Measurements from ENCODE around the gene P4HA1. TPM values are rescaled to one million over a fixed set of nuclear protein-coding genes. Genes with fewer than 3 reads are reported as not detected.
A peak's percentile ranks its signal among the peaks of the same experiment; 100 is the strongest.
"Not testable (repeated sequence)": the region's sequence is repeated elsewhere in the genome, so short reads cannot be mapped to it uniquely, and the experiment has no call there.

The P4HA1 gene
- total RNA-seq = 50.7 and 55.7 TPM in 2 replicates

- DNase-seq (ENCODE audit: low read depth in 2 of 2) = peak; percentile 93 to 98
Observed at GRCh38 chr10:73096449-73097304, at the start of gene P4HA1. Gene P4HA1, minus strand, starts transcription at chr10:73096866. Its CDS starts 21,983 bp downstream, at chr10:73074883.

- no peak for DNase-seq (ENCODE audit: low read depth in 2 of 2)
Observed at GRCh38 chr10:73141603-73142002, 44.9 kb upstream of the P4HA1 start.

GRCh38 chr10:73139251-73139650 is 42.6 kb upstream of the P4HA1 start:
- DNase-seq (ENCODE audit: low read depth in 2 of 2) = no peak

GRCh38 chr10:73136627-73137026 is 40.0 kb upstream of the P4HA1 start:
- no peak for DNase-seq (ENCODE audit: low read depth in 2 of 2)

- no peak for DNase-seq (ENCODE audit: low read depth in 2 of 2)
Observed at GRCh38 chr10:73134727-73135126, 38.1 kb upstream of the P4HA1 start.

GRCh38 chr10:73131913-73132686 is 35.4 kb upstream of the P4HA1 start:
- no peak for DNase-seq (ENCODE audit: low read depth in 2 of 2)

- DNase-seq (ENCODE audit: low read depth in 2 of 2) = no peak
Observed at GRCh38 chr10:73131301-73131700, 34.6 kb upstream of the P4HA1 start.

GRCh38 chr10:73126343-73126742 is 29.7 kb upstream of the P4HA1 start:
- no peak for DNase-seq (ENCODE audit: low read depth in 2 of 2)

GRCh38 chr10:73119952-73120351 is 23.3 kb upstream of the P4HA1 start:
- no peak for DNase-seq (ENCODE audit: low read depth in 2 of 2)

- DNase-seq (ENCODE audit: low read depth in 2 of 2) = no peak
Observed at GRCh38 chr10:73119457-73119856, 22.8 kb upstream of the P4HA1 start.

- peak in 1 of 2 donors; percentile 75 for DNase-seq (ENCODE audit: low read depth in 2 of 2)
Observed at GRCh38 chr10:73117976-73118743, 21.5 kb upstream of the P4HA1 start.

GRCh38 chr10:73116017-73116416 is 19.4 kb upstream of the P4HA1 start:
- DNase-seq (ENCODE audit: low read depth in 2 of 2) = no peak

GRCh38 chr10:73113551-73113950 is 16.9 kb upstream of the P4HA1 start:
- no peak for DNase-seq (ENCODE audit: low read depth in 2 of 2)

- DNase-seq (ENCODE audit: low read depth in 2 of 2) = not testable (repeated sequence)
Observed at GRCh38 chr10:73112032-73112431, 15.4 kb upstream of the P4HA1 start.

- peak; percentile 64 to 77 for DNase-seq (ENCODE audit: low read depth in 2 of 2)
Observed at GRCh38 chr10:73110345-73110849, 13.7 kb upstream of the P4HA1 start, which contains the start of gene NUDT13. Gene NUDT13, plus strand, starts transcription at chr10:73110455. Its CDS starts 3,911 bp downstream, at chr10:73114366.

GRCh38 chr10:73109248-73109652 is 12.6 kb upstream of the P4HA1 start:
- DNase-seq (ENCODE audit: low read depth in 2 of 2) = not testable (repeated sequence)

- no peak for DNase-seq (ENCODE audit: low read depth in 2 of 2)
Observed at GRCh38 chr10:73106301-73106700, 9.6 kb upstream of the P4HA1 start.

- no peak for DNase-seq (ENCODE audit: low read depth in 2 of 2)
Observed at GRCh38 chr10:73099141-73099540, 2.5 kb upstream of the P4HA1 start.

GRCh38 chr10:73097305-73097670 is 622 bp upstream of the P4HA1 start:
- DNase-seq (ENCODE audit: low read depth in 2 of 2) = no peak

GRCh38 chr10:73096041-73096448 is 621 bp downstream of the P4HA1 start:
- peak; percentile 33 to 77 for DNase-seq (ENCODE audit: low read depth in 2 of 2)

GRCh38 chr10:73095481-73096021 is 1.1 kb downstream of the P4HA1 start:
- DNase-seq (ENCODE audit: low read depth in 2 of 2) = peak in 1 of 2 donors; percentile 71
